HCT116 (cell line): Measurements from ENCODE around the gene CCDC28B. TPM values are rescaled to one million over a fixed set of nuclear protein-coding genes. Genes with fewer than 3 reads are reported as not detected.
A peak's percentile ranks its signal among the peaks of the same experiment; 100 is the strongest.

Experiments
- ATAC-seq: fragments of 200-7000 bp; cut with Tn5 transposase; 2 replicates; pipeline ENCODE4 v1.9.1; 2020; ENCODE audit warnings: mild to moderate bottlenecking, moderate library complexity
- Bru-seq: library from RNA; stranded (reverse); fragments of 400-500 nt; gene quantifications from one replicate; lab custom pipeline; 2021; lab: Mats Ljungman, UMichigan
- BruChase-seq, 2 experiments: library from RNA; stranded (reverse); fragments of 400-500 nt; gene quantifications; one replicate each; lab custom pipeline; 2021; lab: Mats Ljungman, UMichigan
- BruUV-seq: library from RNA; stranded (reverse); fragments of 400-500 nt; replicated peaks from 2 replicates; lab custom pipeline; 2021; lab: Mats Ljungman, UMichigan
- CTCF ChIA-PET: fragments of 300-600 bp; sonication (Branson Sonifier 250); formaldehyde crosslinking; loops from one replicate; lab custom pipeline; 2021; ENCODE audit warnings: antibody characterized with exemption; lab: Charles Lee
- POLR2A ChIA-PET: fragments of 300-600, 350-600 bp; sonication (Branson Sonifier 250); formaldehyde crosslinking; loops from one replicate; lab custom pipeline; 2021; ENCODE audit warnings: antibody characterized with exemption; lab: Charles Lee
- RAD21 ChIA-PET, 2 experiments: fragments of 300-600 bp; sonication (Branson Sonifier 250); formaldehyde crosslinking; loops; one replicate each; lab custom pipeline; 2023; ENCODE audit warnings: low total read pairs in 2 of 2; ENCODE audit not compliant: uncharacterized antibody in 2 of 2, unreplicated experiment in 2 of 2, low non-redundant PET in 1 of 2; lab: Charles Lee
- DNase-seq: peaks from one replicate; pipeline ENCODE4 v3.0.0-alpha.2; 2010; ENCODE audit warnings: low read depth, low spot score
- H2AFZ ChIP-seq: fragments of 200-600 bp; shearing (Covaris generic), sonication (generic); 2 replicates; pipeline ENCODE4 v1.6.1; 2017; ENCODE audit warnings: low read depth, mixed run types, mixed read lengths, antibody characterized with exemption, low read length; ENCODE audit not compliant: poor library complexity, severe bottlenecking
- H3K27ac ChIP-seq: 2 replicates; pipeline ENCODE4 v1.5.1; 2012; ENCODE audit warnings: low read depth, low read length
- H3K27me3 ChIP-seq: fragments of 200-600 bp; sonication (generic); 2 replicates; pipeline ENCODE4 v1.6.1; 2016; ENCODE audit warnings: mixed run types, low read length, mixed read lengths; ENCODE audit not compliant: insufficient read depth
- H3K36me3 ChIP-seq, 2 experiments: fragments of 200-500 bp in 1 of 2; fragments of 200-600 bp in 1 of 2; sonication (Bioruptor generic) in 1 of 2; sonication (generic) in 1 of 2; 2 replicates each; pipeline versions ENCODE4 v1.5.1 to v1.6.1; 2014 to 2016; ENCODE audit warnings: low read length in 2 of 2, inconsistent platforms in 1 of 2, mixed read lengths in 1 of 2, mixed run types in 1 of 2; ENCODE audit not compliant: insufficient read depth in 2 of 2, control insufficient read depth in 1 of 2
- H3K4me1 ChIP-seq, 2 experiments: fragments of 200-600 bp in 1 of 2; sonication (generic) in 1 of 2; 2 replicates each; pipeline versions ENCODE4 v1.5.1 to v1.6.1; 2012 to 2017; ENCODE audit warnings: low read length in 2 of 2, inconsistent platforms in 1 of 2, mild to moderate bottlenecking in 1 of 2, mixed read lengths in 1 of 2, mixed run types in 1 of 2, moderate library complexity in 1 of 2; ENCODE audit not compliant: insufficient read depth in 2 of 2, control insufficient read depth in 1 of 2
- H3K4me2 ChIP-seq: fragments of 200-600 bp; sonication (generic); 2 replicates; pipeline ENCODE4 v1.6.1; 2017; ENCODE audit warnings: mixed run types, low read length, mixed read lengths
- H3K4me3 ChIP-seq, 2 experiments: fragments of 200-600 bp in 1 of 2; sonication (generic) in 1 of 2; replicated peaks in 1 of 2; 2 replicates each; pipeline ENCODE4 v1.5.1; 2011 to 2016; ENCODE audit warnings: low read length in 2 of 2, control low read depth in 1 of 2, low read depth in 1 of 2, mild to moderate bottlenecking in 1 of 2, mixed read lengths in 1 of 2, mixed run types in 1 of 2
- H3K79me2 ChIP-seq: fragments of 200-600 bp; sonication (generic); 2 replicates; pipeline ENCODE4 v1.6.1; 2017; ENCODE audit warnings: mild to moderate bottlenecking, mixed run types, low read length, moderate library complexity, mixed read lengths; ENCODE audit not compliant: insufficient read depth
- H3K9ac ChIP-seq: fragments of 200-600 bp; sonication (generic); 2 replicates; pipeline ENCODE4 v1.6.1; 2016; ENCODE audit warnings: low read length, mixed read lengths
- H3K9me2 ChIP-seq: fragments of 200-600 bp; sonication (generic), shearing (Covaris generic); 2 replicates; pipeline ENCODE4 v1.6.1; 2017; ENCODE audit warnings: mixed run types, mild to moderate bottlenecking, moderate library complexity; ENCODE audit not compliant: insufficient read depth
- H3K9me3 ChIP-seq, 2 experiments: fragments of 200-500 bp in 1 of 2; fragments of 200-600 bp in 1 of 2; sonication (Bioruptor generic) in 1 of 2; sonication (generic) in 1 of 2; 2 replicates each; pipeline ENCODE4 v1.6.1; 2014 to 2017; ENCODE audit warnings: low read length in 2 of 2, mixed read lengths in 2 of 2, inconsistent platforms in 1 of 2, low read depth in 1 of 2, mild to moderate bottlenecking in 1 of 2, mixed run types in 1 of 2, moderate library complexity in 1 of 2; ENCODE audit not compliant: control insufficient read depth in 1 of 2, insufficient read depth in 1 of 2
- H4K20me1 ChIP-seq: fragments of 200-600 bp; sonication (generic), shearing (Covaris generic); 2 replicates; pipeline ENCODE4 v1.6.1; 2017; ENCODE audit warnings: mixed run types, mild to moderate bottlenecking, moderate library complexity; ENCODE audit not compliant: insufficient read depth
- ATF3 ChIP-seq: IDR thresholded peaks from 2 replicates; pipeline ENCODE4 v1.6.1; 2012
- CBX3 ChIP-seq: IDR thresholded peaks from 2 replicates; pipeline ENCODE4 v1.6.1; 2012; ENCODE audit warnings: low read depth
- EGR1 ChIP-seq: IDR thresholded peaks from 2 replicates; pipeline ENCODE4 v1.6.1; 2012; ENCODE audit warnings: low read depth
- JUND ChIP-seq: IDR thresholded peaks from 2 replicates; pipeline ENCODE4 v1.6.1; 2012
- MAX ChIP-seq: IDR thresholded peaks from 2 replicates; pipeline ENCODE4 v1.6.1; 2012
- REST ChIP-seq: IDR thresholded peaks from 2 replicates; pipeline ENCODE4 v1.6.1; 2012; ENCODE audit warnings: low read depth
- SIN3A ChIP-seq: IDR thresholded peaks from 2 replicates; pipeline ENCODE4 v1.6.1; 2012; ENCODE audit warnings: low read depth
- SP1 ChIP-seq: IDR thresholded peaks from 2 replicates; pipeline ENCODE4 v1.6.1; 2012; ENCODE audit warnings: low read depth
- SRF ChIP-seq: IDR thresholded peaks from 2 replicates; pipeline ENCODE4 v1.6.1; 2012; ENCODE audit warnings: low read depth
- TCF7L2 ChIP-seq: IDR thresholded peaks from 2 replicates; pipeline ENCODE4 v1.7.0; 2011; ENCODE audit warnings: borderline replicate concordance, inconsistent platforms; ENCODE audit not compliant: insufficient read depth, insufficient read length; ENCODE audit errors: extremely low read depth
- YY1 ChIP-seq: IDR thresholded peaks from 2 replicates; pipeline ENCODE4 v1.6.1; 2011; ENCODE audit warnings: low read length, low read depth, moderate library complexity, mild to moderate bottlenecking; ENCODE audit not compliant: insufficient replicate concordance; ENCODE audit errors: extremely low read depth
- ZBTB33 ChIP-seq: IDR thresholded peaks from 2 replicates; pipeline ENCODE4 v1.6.1; 2011; ENCODE audit warnings: mild to moderate bottlenecking, low read length, moderate library complexity; ENCODE audit not compliant: insufficient replicate concordance; ENCODE audit errors: extremely low read depth
- ZFX ChIP-seq: fragments of 450-650 bp; IDR thresholded peaks from 2 replicates; pipeline ENCODE4 v1.6.1; 2017
- intact Hi-C: fragments of 100-400 bp; cut with micrococcal nuclease; formaldehyde crosslinking; loops from 2 replicates; pipeline ENCODE4 v1.10.0; 2022
- long read RNA-seq: library from polyadenylated mRNA; unstranded; transcript quantifications from one replicate; pipeline ENCODE4 v2.0.0, GENCODE V29; 2021; ENCODE audit not compliant: unreplicated experiment
- polyA plus RNA-seq: library from polyadenylated mRNA; unstranded; fragments of >200 nt; gene quantifications from 2 replicates; pipeline ENCODE4 v1.2.1, GENCODE V29; 2012; ENCODE audit warnings: missing spikeins
- total RNA-seq: library from RNA; stranded (reverse); gene quantifications from one replicate; pipeline ENCODE4 v1.2.1, GENCODE V29; 2021; ENCODE audit not compliant: unreplicated experiment

CCDC28B gene
- total RNA-seq (5.9 TPM), Bru-seq, nascent RNA (percentile 41 among the genes with signal in this experiment), BruChase-seq, experiment 1, labeled RNA remaining after a 6-hour chase (percentile 73 among the genes with signal in this experiment), BruChase-seq, experiment 2, labeled RNA remaining after a 2-hour chase (percentile 56 among the genes with signal in this experiment)
- polyA plus RNA-seq, result 5.5 and 6.3 TPM in 2 replicates
- long read RNA-seq, partial matches to known transcripts, result 1 of 5 reads
- long read RNA-seq, other reads (novel, unspliced or antisense), result 2 of 5 reads

- Histone ChIP-seq H3K27ac (no peak within 1 kb of the TSS), H3K4me2 (peak within 1 kb of the TSS; percentile 71), H4K20me1 (no peaks in the 10 kb centered on the region), H3K4me1 (peaks cover 5 to 28% of the 10 kb centered on the region in 2 experiments; a peak in 3 of 4 replicates), H3K27me3 (no peaks in the 10 kb centered on the region), H3K9me3 (no peaks in the 10 kb centered on the region), H3K4me3 (peak within 1 kb of the TSS; percentile 38 to 51), H3K9me2 (no peaks in the 10 kb centered on the region), H3K79me2 (no peaks in the 10 kb centered on the region), H2AFZ (no peak within 1 kb of the TSS), H3K36me3 (peaks cover 2 to 19% of the 10 kb centered on the region in 2 experiments; a peak in 3 of 4 replicates), H3K9ac (peak within 1 kb of the TSS; percentile 47)
- TF ChIP-seq JUND (no peak), SRF (no peak), MAX (peak; percentile 78), YY1 (peak; percentile 46), SIN3A (no peak), ZBTB33 (no peak), ZFX (no peak), REST (no peak), SP1 (no peak), TCF7L2 (no peak), ATF3 (no peak), CBX3 (no peak), EGR1 (peak; percentile 50; the same call in 1 of the 2 replicates)
- no peak for DNase-seq
- ChIA-PET CTCF (interaction anchor here (1.0 to 1.4 kb wide), 2 partner anchors 15 to 48 kb away, joined by 3 read pairs; no protein-coding TSS in a partner anchor), POLR2A (interaction anchor here (0.7 kb wide), 1 partner anchor 59 kb away, joined by 3 read pairs; no protein-coding TSS in a partner anchor), RAD21 (no interaction called here)
- intact Hi-C loops, result no loop called here
- peak; percentile 55 for ATAC-seq
- BruUV-seq, result no TSS peak
Measured at GRCh38 chr1:32200226-32201010, at the start of gene CCDC28B. Gene CCDC28B (plus strand): TSS chr1:32200595. CDS start chr1:32201936, 1,341 bp downstream.
